ENCODE results near the gene ABCG1. TPM values are rescaled to one million over a fixed set of nuclear protein-coding genes. Genes with fewer than 3 reads are reported as not detected.

The ABCG1 gene
- total RNA-seq, 1 donor from 2014 or later: 138 TPM

GRCh38 chr21:42191064-42191463 lies 27.9 kb upstream of the ABCG1 start:
- no peak overlapping the region for H3K4me3 ChIP-seq (ENCODE audit: low read depth, low read length)
- no peak for TF ChIP-seq CTCF (IDR thresholded peaks at IDR 0.05; ENCODE audit: insufficient read depth, low read length, severe bottlenecking)
- no peak for DNase-seq (ENCODE audit: low read depth)
- H3K36me3 ChIP-seq (ENCODE audit: control insufficient read depth, insufficient read depth, low read length): no peaks in the 10 kb centered on the region
- no peak for FAIRE-seq
- H3K27me3 ChIP-seq (ENCODE audit: control insufficient read depth, insufficient read depth, low read length): no peaks in the 10 kb centered on the region

GRCh38 chr21:42191696-42192595 lies 27.0 kb upstream of the ABCG1 start:
- TF ChIP-seq CTCF (IDR thresholded peaks at IDR 0.05; ENCODE audit: insufficient read depth, low read length, severe bottlenecking): no peak

GRCh38 chr21:42193131-42193671 lies 25.7 kb upstream of the ABCG1 start:
- TF ChIP-seq CTCF (IDR thresholded peaks at IDR 0.05; ENCODE audit: insufficient read depth, low read length, severe bottlenecking): no peak
- Histone ChIP-seq H3K36me3 (ENCODE audit: control insufficient read depth, insufficient read depth, low read length) (no peaks in the 10 kb centered on the region), H3K27me3 (ENCODE audit: control insufficient read depth, insufficient read depth, low read length) (no peaks in the 10 kb centered on the region), H3K4me3 (ENCODE audit: low read depth, low read length) (no peak overlapping the region)
- no peak for DNase-seq (ENCODE audit: low read depth)
- FAIRE-seq: no peak

More at GRCh38 chr21:42191696-42192595, 27.0 kb upstream of the ABCG1 start:
- Histone ChIP-seq H3K36me3 (ENCODE audit: control insufficient read depth, insufficient read depth, low read length) (no peaks in the 10 kb centered on the region), H3K27me3 (ENCODE audit: control insufficient read depth, insufficient read depth, low read length) (no peaks in the 10 kb centered on the region), H3K4me3 (ENCODE audit: low read depth, low read length) (no peak overlapping the region)
- peak; percentile 49 for DNase-seq (ENCODE audit: low read depth)
- FAIRE-seq: no peak

GRCh38 chr21:42193721-42194120 lies 25.2 kb upstream of the ABCG1 start:
- no peaks in the 10 kb centered on the region for H3K27me3 ChIP-seq (ENCODE audit: control insufficient read depth, insufficient read depth, low read length)
- TF ChIP-seq CTCF (IDR thresholded peaks at IDR 0.05; ENCODE audit: insufficient read depth, low read length, severe bottlenecking): no peak
- H3K36me3 ChIP-seq (ENCODE audit: control insufficient read depth, insufficient read depth, low read length): no peaks in the 10 kb centered on the region
- DNase-seq (ENCODE audit: low read depth): peak; percentile 35
- FAIRE-seq: peak; percentile 79
- no peak overlapping the region for H3K4me3 ChIP-seq (ENCODE audit: low read depth, low read length)

- FAIRE-seq: no peak
- H3K36me3 ChIP-seq (ENCODE audit: control insufficient read depth, insufficient read depth, low read length): no peaks in the 10 kb centered on the region
- no peaks in the 10 kb centered on the region for H3K27me3 ChIP-seq (ENCODE audit: control insufficient read depth, insufficient read depth, low read length)
- no peak for DNase-seq (ENCODE audit: low read depth)
- no peak for TF ChIP-seq CTCF (IDR thresholded peaks at IDR 0.05; ENCODE audit: insufficient read depth, low read length, severe bottlenecking)
- H3K4me3 ChIP-seq (ENCODE audit: low read depth, low read length): no peak overlapping the region
Measured at GRCh38 chr21:42194863-42195262, 24.1 kb upstream of the ABCG1 start.
